Right lobe of liver (tissue), 4 donors: ENCODE measurements around the gene SCN2A.

ENCODE experiments used
- CTCF ChIP-seq, 4 donors: fragments of 200-600 bp in 3 of 4; fragments of 450-650 bp in 1 of 4; IDR thresholded peaks; one replicate each; pipeline versions ENCODE4 v1.5.1 to v1.8.0; 2016 to 2022; ENCODE audit warnings: antibody characterized with exemption in 4 of 4, mild to moderate bottlenecking in 2 of 4
- POLR2A ChIP-seq: fragments of 450-650 bp; IDR thresholded peaks from one replicate; pipeline ENCODE4 v1.6.1; 2017; ENCODE audit warnings: antibody characterized with exemption, mild to moderate bottlenecking
- donor health status: DM: no; HTN: no; CAD: no.
- donor health status: DM: no; HTN: no; CAD: no.
- donor health status: DM: no; HTN: yes; CAD: no.

- TF ChIP-seq POLR2A = no peak
- no peak for TF ChIP-seq CTCF (IDR thresholded peaks at IDR 0.05)
Measured at GRCh38 chr2:165191096-165191728, 48.0 kb upstream of the SCN2A start.
